GM18868 (cell line): Measurements from ENCODE around the gene TCEA3.

Experiments used
- ATAC-seq: cut with Tn5 transposase; IDR thresholded peaks from one replicate; pipeline ENCODE4 v1.9.1; 2021; ENCODE audit warnings: mild to moderate bottlenecking, moderate library complexity; ENCODE audit not compliant: unreplicated experiment

The TCEA3 gene

GRCh38 chr1:23422241-23422877 is 2.2 kb downstream of the TCEA3 start:
- no peak for ATAC-seq

- ATAC-seq, result no peak
Observed at GRCh38 chr1:23421753-23422240, 2.8 kb downstream of the TCEA3 start.

DNA sequence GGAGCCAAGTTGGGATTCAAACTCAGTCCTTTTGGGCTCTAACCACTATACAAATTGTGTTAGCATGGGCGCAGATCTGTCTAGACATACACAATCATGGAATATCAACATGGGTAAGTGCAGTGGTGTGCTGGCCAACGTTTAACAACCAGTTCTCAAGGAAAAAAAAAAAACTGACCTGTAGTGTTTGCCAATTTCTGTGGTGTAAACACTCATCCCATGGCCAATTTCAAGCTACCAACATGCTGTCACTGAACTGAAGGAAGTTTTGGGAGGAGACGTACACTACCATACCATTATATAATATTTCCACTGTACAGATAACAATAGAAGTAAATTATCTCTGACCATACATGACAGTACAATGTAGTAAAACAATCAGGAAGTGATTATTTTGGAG is 3.2 kb downstream of the TCEA3 start:
- ATAC-seq, result no peak

GRCh38 chr1:23420778-23421177 is 3.8 kb downstream of the TCEA3 start:
- no peak for ATAC-seq

DNA sequence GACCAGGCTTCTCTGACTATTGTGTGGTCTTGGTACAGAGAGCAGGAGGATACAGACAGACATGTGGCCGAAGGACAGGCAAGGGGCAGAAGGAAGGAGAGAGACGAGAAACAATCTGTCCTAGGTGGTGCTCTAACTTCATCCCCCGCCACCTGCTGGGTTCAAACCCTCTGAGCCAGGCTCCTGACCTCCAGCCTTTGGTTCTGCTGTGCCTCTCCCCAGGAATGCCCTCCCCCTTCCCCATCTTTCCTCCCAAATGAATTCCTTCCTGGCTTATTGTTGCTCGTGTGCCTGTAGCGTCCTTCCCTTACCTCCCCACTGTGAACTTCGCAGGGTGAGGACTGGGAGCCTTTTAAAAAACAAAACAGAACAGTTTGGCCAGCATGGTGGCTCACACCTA is 5.4 kb downstream of the TCEA3 start:
- ATAC-seq, result no peak

GRCh38 chr1:23417570-23417969 is 7.0 kb downstream of the TCEA3 start:
- ATAC-seq, result no peak

GRCh38 chr1:23416964-23417363 is 7.6 kb downstream of the TCEA3 start:
- ATAC-seq, result no peak

DNA sequence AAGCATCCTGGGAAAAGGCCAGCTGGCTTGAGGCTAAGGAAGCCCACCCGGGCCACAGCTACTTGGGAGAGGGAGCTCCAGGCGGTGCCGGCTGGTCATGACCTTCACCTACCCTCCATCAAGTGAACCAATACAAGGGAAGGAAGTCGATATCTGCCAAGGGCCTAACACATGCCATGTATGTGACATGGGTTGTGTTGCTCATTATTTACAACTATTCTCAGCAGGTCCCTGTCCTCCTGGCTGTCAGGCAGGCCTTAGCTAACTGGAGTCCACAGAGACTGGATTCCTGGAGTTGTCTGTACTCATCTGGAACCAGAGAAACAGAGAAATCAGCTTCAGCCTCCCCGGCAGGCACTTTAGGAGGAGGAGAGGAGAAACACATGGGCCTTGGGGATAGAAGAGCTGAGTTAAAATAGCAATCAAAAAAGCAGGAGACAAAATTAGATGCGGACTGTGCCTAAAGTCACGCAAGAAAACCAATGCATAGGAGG is 15.7 kb downstream of the TCEA3 start:
- ATAC-seq, result no peak

DNA sequence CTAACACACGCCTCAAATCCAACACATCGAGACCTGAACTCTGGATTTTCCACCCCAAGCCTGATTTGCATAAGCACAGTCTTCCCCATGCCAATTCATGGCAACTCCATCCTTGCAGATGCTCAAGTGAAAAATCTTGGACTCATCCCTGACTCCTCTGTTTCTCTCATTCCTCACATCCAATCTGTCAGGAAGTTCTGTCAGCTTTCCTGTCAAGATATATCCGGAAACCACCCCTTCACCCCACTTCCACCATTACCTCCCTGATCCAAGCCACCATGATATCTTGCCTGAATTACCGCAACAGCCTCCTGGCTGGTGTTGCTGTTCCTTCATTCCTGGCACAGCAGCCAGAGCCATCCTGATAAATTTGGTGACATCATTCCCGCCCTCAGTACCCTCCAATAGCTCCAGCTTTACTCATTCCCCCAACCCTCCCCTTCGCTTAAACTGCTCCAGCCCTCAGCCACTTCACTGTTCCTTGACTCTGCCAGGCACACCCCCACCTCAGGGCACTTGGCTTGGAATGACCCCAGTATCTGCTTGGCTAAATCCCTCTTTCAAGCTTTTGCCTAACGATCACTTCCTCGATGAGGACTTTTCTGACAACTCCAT is 17.4 kb downstream of the TCEA3 start:
- no peak for ATAC-seq

DNA sequence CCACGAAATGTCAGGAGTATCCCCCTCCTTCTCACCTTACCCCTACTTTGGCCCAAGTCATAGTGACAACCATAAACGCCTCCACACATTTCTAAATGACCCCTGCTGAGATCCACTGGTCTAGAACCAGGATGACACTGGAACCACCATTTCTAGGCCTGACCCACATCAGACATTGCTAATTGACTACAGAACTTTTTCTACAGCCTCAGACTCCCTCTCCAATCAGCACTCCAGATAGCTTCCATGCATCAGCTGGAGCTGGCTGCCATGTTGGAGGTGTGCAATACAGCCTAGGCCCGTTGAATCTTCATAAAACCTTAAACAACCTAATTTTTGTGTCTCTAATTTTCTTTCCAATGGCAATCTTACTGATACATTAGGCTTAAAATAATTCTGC is 18.6 kb downstream of the TCEA3 start:
- no peak for ATAC-seq

GRCh38 chr1:23403735-23404486 is 20.6 kb downstream of the TCEA3 start:
- no peak for ATAC-seq

- no peak for ATAC-seq
Observed at GRCh38 chr1:23403355-23403734, 21.2 kb downstream of the TCEA3 start.

GRCh38 chr1:23403038-23403336 is 21.6 kb downstream of the TCEA3 start:
- ATAC-seq, result no peak

- no peak for ATAC-seq
Observed at GRCh38 chr1:23402286-23403037, 22.1 kb downstream of the TCEA3 start.

- ATAC-seq, result no peak
Observed at GRCh38 chr1:23401313-23401712, 23.2 kb downstream of the TCEA3 start.

GRCh38 chr1:23400324-23401114 is 24.0 kb downstream of the TCEA3 start:
- ATAC-seq, result no peak

DNA sequence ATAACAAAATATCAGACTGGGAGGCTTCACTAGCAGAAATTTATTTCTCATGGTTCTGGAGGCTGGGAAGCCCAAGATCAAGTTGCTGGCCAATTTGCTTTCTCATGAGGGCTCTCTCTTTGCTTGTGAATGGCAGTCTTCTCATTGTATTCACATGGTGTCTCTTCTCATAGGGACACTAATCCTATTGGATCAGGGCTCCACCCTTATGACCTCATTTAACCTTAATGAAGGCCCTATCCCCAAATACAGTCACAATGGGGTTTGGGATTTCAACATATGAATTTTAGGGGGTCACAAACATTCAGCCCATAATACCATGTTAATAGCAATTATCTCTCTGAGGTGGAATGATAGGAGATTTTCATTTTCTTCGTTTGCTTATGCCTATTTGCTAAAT is 25.3 kb downstream of the TCEA3 start:
- ATAC-seq, result no peak

DNA sequence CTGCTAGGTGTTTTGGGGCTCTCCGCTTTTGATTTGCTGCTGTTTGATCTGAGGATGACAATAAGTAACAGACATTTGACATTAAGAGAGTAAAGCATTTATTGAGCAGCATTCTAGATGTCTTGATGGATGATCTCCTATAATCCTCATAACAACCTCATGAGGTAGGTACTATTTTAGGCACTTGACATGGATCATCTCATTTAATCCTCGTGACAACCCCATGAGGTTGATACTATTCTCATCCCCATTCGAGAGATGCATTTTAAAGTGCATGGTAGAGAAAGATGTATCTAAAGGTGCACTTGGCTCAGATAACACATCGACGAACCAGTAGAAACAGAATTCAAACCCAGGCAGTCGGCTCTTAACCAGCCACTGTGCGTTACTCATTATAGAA is 26.6 kb downstream of the TCEA3 start:
- no peak for ATAC-seq

DNA sequence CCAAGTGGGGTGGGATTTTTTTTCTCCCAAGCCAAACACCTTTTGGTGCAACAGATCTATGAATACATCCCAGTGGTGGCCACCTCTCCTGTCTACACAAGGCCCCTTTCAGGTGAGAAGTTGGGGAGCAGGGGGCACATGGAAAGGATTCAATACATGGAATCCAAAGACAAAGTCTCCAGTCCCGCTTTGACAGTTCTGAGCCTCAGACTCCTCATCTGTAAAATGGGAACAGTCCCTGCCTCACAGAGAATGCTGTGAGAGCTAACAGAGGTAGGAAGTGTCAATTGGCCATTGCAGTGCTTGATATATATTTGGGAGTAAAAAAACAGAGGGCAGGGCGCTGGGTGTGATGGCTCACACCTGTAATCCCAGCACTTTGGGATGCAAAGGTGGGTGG is 28.2 kb downstream of the TCEA3 start:
- no peak for ATAC-seq

- ATAC-seq, result no peak
Observed at GRCh38 chr1:23395849-23396248, 28.7 kb downstream of the TCEA3 start.
